Measurements from ENCODE around the gene LRRN4CL.

DNA sequence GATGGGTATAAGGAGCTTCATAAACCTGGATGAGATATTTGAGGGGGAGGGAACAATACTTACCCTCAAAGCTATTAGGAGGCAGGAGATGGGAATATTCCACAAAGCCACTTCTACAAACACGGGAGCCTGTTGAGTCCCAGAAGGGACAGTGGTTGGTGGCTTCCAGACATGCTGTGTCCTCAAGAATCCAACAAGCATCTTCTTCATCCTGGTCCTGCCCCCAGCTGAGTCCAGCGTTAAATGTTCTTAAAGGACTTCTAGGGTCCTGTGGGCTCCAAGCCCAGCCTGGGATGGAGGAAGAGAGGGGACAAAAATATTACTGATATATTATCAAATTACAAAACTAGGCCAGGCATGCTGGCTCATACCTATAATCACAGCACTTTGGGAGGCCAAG lies 21.9 kb downstream of the LRRN4CL start:
- TF ChIP-seq, protein P1, sequence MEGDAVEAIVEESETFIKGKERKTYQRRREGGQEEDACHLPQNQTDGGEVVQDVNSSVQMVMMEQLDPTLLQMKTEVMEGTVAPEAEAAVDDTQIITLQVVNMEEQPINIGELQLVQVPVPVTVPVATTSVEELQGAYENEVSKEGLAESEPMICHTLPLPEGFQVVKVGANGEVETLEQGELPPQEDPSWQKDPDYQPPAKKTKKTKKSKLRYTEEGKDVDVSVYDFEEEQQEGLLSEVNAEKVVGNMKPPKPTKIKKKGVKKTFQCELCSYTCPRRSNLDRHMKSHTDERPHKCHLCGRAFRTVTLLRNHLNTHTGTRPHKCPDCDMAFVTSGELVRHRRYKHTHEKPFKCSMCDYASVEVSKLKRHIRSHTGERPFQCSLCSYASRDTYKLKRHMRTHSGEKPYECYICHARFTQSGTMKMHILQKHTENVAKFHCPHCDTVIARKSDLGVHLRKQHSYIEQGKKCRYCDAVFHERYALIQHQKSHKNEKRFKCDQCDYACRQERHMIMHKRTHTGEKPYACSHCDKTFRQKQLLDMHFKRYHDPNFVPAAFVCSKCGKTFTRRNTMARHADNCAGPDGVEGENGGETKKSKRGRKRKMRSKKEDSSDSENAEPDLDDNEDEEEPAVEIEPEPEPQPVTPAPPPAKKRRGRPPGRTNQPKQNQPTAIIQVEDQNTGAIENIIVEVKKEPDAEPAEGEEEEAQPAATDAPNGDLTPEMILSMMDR (IDR thresholded peaks at IDR 0.05; ENCODE audit: low read length) = no peak
- TF ChIP-seq EZH2phosphoT487 (IDR thresholded peaks at IDR 0.05; ENCODE audit: low read length) (no peak), EZH2 (optimal IDR thresholded peaks at IDR 0.05; ENCODE audit: low read depth, low read length) (no peak)

Data from MM.1S (cell line).